NCI-H748 (cell line): ENCODE results near the gene GALNT3.

ENCODE experiments used
- DNase-seq: peaks from one replicate; lab custom pipeline; 2025; ENCODE audit not compliant: unreplicated experiment; lab: John Stamatoyannopoulos, UW

The GALNT3 gene

GRCh38 chr2:165746501-165746900, 47.5 kb downstream of the GALNT3 start:
- DNase-seq = no peak

- DNase-seq = no peak
These were observed 48.1 kb downstream of the GALNT3 start for GRCh38 chr2:165745916-165746315.

- no peak for DNase-seq
These were observed 50.6 kb downstream of the GALNT3 start for GRCh38 chr2:165743442-165743841.

- no peak for DNase-seq
These were observed 68.6 kb downstream of the GALNT3 start for GRCh38 chr2:165725421-165725820.

GRCh38 chr2:165720511-165720910, 73.5 kb downstream of the GALNT3 start:
- DNase-seq = no peak

- DNase-seq = peak; percentile 18
These were observed 75.3 kb downstream of the GALNT3 start for GRCh38 chr2:165718610-165719210.

- DNase-seq = no peak
These were observed 78.0 kb downstream of the GALNT3 start for GRCh38 chr2:165716091-165716490.

GRCh38 chr2:165706960-165707487, 87.0 kb downstream of the GALNT3 start:
- DNase-seq = no peak

- no peak for DNase-seq
These were observed 92.9 kb downstream of the GALNT3 start for GRCh38 chr2:165701147-165701546.

- peak; percentile 28 for DNase-seq
These were observed 93.5 kb downstream of the GALNT3 start for GRCh38 chr2:165700531-165700930.

GRCh38 chr2:165699946-165700345, 94.1 kb downstream of the GALNT3 start:
- DNase-seq = no peak

- peak; percentile 89 for DNase-seq
These were observed 95.6 kb downstream of the GALNT3 start for GRCh38 chr2:165698444-165698884.

- DNase-seq = peak; percentile 94
These were observed 96.2 kb downstream of the GALNT3 start for GRCh38 chr2:165697748-165698443.
